ENCODE measurements around the gene PRMT1.
"Not testable (repeated sequence)": the region's sequence is repeated elsewhere in the genome, so short reads cannot be mapped to it uniquely, and the experiment has no call there.

Gene PRMT1

GRCh38 chr19:49677231-49677900 is at the start of gene PRMT1:
Gene PRMT1 (plus strand): TSS chr19:49677271. CDS start chr19:49677281, 10 bp downstream.
- DNase-seq (ENCODE audit: low read depth): no peak

GRCh38 chr19:49629659-49630058 is 47.4 kb upstream of the PRMT1 start:
- no peak for DNase-seq (ENCODE audit: low read depth)

- DNase-seq (ENCODE audit: low read depth): no peak
Observed at GRCh38 chr19:49631014-49631588, 46.0 kb upstream of the PRMT1 start.

GRCh38 chr19:49631610-49632192 is 45.4 kb upstream of the PRMT1 start:
- no peak for DNase-seq (ENCODE audit: low read depth)

- DNase-seq (ENCODE audit: low read depth): no peak
Observed at GRCh38 chr19:49632576-49632975, 44.5 kb upstream of the PRMT1 start.

- not testable (repeated sequence) for DNase-seq (ENCODE audit: low read depth)
Observed at GRCh38 chr19:49633273-49633672, 43.8 kb upstream of the PRMT1 start.

- DNase-seq (ENCODE audit: low read depth): no peak
Observed at GRCh38 chr19:49635530-49636232, 41.4 kb upstream of the PRMT1 start.

GRCh38 chr19:49636233-49636932 is 40.7 kb upstream of the PRMT1 start:
- DNase-seq (ENCODE audit: low read depth): no peak

GRCh38 chr19:49637821-49638738 is 39.0 kb upstream of the PRMT1 start:
- no peak for DNase-seq (ENCODE audit: low read depth)

- no peak for DNase-seq (ENCODE audit: low read depth)
Observed at GRCh38 chr19:49639401-49640112, 37.5 kb upstream of the PRMT1 start.

- peak; percentile 99 for DNase-seq (ENCODE audit: low read depth)
Observed at GRCh38 chr19:49640113-49640898, 36.8 kb upstream of the PRMT1 start, which contains the start of gene RRAS. Gene RRAS (minus strand): TSS chr19:49640143. CDS start chr19:49640098, 45 bp downstream.

- DNase-seq (ENCODE audit: low read depth): peak; percentile 97
Observed at GRCh38 chr19:49641688-49642491, 35.2 kb upstream of the PRMT1 start, which contains the start of gene SCAF1. Gene SCAF1 (plus strand): TSS chr19:49642209. CDS start chr19:49645027, 2,818 bp downstream.

- no peak for DNase-seq (ENCODE audit: low read depth)
Observed at GRCh38 chr19:49642492-49643035, 34.5 kb upstream of the PRMT1 start.

GRCh38 chr19:49643466-49643865 is 33.6 kb upstream of the PRMT1 start:
- no peak for DNase-seq (ENCODE audit: low read depth)

- no peak for DNase-seq (ENCODE audit: low read depth)
Observed at GRCh38 chr19:49645592-49645991, 31.5 kb upstream of the PRMT1 start.

GRCh38 chr19:49645995-49646394 is 31.1 kb upstream of the PRMT1 start:
- no peak for DNase-seq (ENCODE audit: low read depth)

- no peak for DNase-seq (ENCODE audit: low read depth)
Observed at GRCh38 chr19:49646586-49646985, 30.5 kb upstream of the PRMT1 start.

Measured in non-pigmented ciliary epithelial cell (primary cell).